NT2/D1 (cell line): ENCODE data around the gene CAMK2N2.

Experiments
- DNase-seq: peaks from one replicate; pipeline ENCODE4 v3.0.0-alpha.2; 2011; ENCODE audit warnings: low read depth, low spot score
- H3K27me3 ChIP-seq: 2 replicates; pipeline ENCODE4 v1.6.0; 2011; ENCODE audit warnings: mild to moderate bottlenecking; ENCODE audit not compliant: insufficient read length, insufficient read depth
- H3K36me3 ChIP-seq: 2 replicates; pipeline ENCODE4 v1.6.1; 2011; ENCODE audit warnings: mild to moderate bottlenecking, low read length, mixed read lengths; ENCODE audit not compliant: insufficient read depth, insufficient read length
- H3K4me1 ChIP-seq: 2 replicates; pipeline ENCODE4 v1.5.1; 2011; ENCODE audit not compliant: insufficient read depth, insufficient read length
- H3K4me3 ChIP-seq: 2 replicates; pipeline ENCODE4 v1.5.1; 2011; ENCODE audit warnings: low read depth; ENCODE audit not compliant: insufficient read length
- H3K9ac ChIP-seq: 2 replicates; pipeline ENCODE4 v1.6.0; 2011; ENCODE audit warnings: low read depth; ENCODE audit not compliant: insufficient read length
- H3K9me3 ChIP-seq: 2 replicates; pipeline ENCODE4 v1.5.1; 2011; ENCODE audit warnings: mild to moderate bottlenecking, low read length; ENCODE audit not compliant: insufficient read depth
- SUZ12 ChIP-seq: IDR thresholded peaks from 2 replicates; pipeline ENCODE4 v1.6.1; 2011; ENCODE audit not compliant: insufficient read length, insufficient read depth; ENCODE audit errors: extremely low read depth
- YY1 ChIP-seq: IDR thresholded peaks from 2 replicates; pipeline ENCODE4 v1.6.1; 2011; ENCODE audit not compliant: insufficient read length, insufficient read depth
- ZNF274 ChIP-seq: IDR thresholded peaks from 2 replicates; pipeline ENCODE4 v1.6.1; 2011; ENCODE audit warnings: mild to moderate bottlenecking, low read depth, low read length

The CAMK2N2 gene

GRCh38 chr3:184289426-184289938 lies 28.1 kb upstream of the CAMK2N2 start:
- Histone ChIP-seq H3K9ac (no peak overlapping the region), H3K36me3 (no peaks in the 10 kb centered on the region), H3K9me3 (no peaks in the 10 kb centered on the region), H3K27me3 (no peaks in the 10 kb centered on the region), H3K4me1 (no peaks in the 10 kb centered on the region), H3K4me3 (no peak overlapping the region)
- peak; percentile 75 for DNase-seq
- TF ChIP-seq ZNF274 (no peak), SUZ12 (no peak), YY1 (no peak)

- no peak for TF ChIP-seq SUZ12
- no peak for TF ChIP-seq ZNF274
- no peak for TF ChIP-seq YY1
- Histone ChIP-seq H3K9me3 (no peaks in the 10 kb centered on the region), H3K27me3 (no peaks in the 10 kb centered on the region), H3K36me3 (no peaks in the 10 kb centered on the region), H3K9ac (no peak overlapping the region), H3K4me1 (no peaks in the 10 kb centered on the region), H3K4me3 (no peak overlapping the region)
- DNase-seq, result peak; percentile 72
Measured at GRCh38 chr3:184284696-184285095, 23.3 kb upstream of the CAMK2N2 start.

- Histone ChIP-seq H3K9ac (no peak overlapping the region), H3K36me3 (no peaks in the 10 kb centered on the region), H3K27me3 (no peaks in the 10 kb centered on the region), H3K4me3 (no peak overlapping the region), H3K9me3 (no peaks in the 10 kb centered on the region), H3K4me1 (no peaks in the 10 kb centered on the region)
- DNase-seq, result no peak
- TF ChIP-seq ZNF274 (no peak), SUZ12 (no peak), YY1 (no peak)
Measured at GRCh38 chr3:184283681-184284080, 22.3 kb upstream of the CAMK2N2 start.

GRCh38 chr3:184282941-184283340 lies 21.6 kb upstream of the CAMK2N2 start:
- Histone ChIP-seq H3K27me3 (no peaks in the 10 kb centered on the region), H3K36me3 (no peaks in the 10 kb centered on the region), H3K9me3 (no peaks in the 10 kb centered on the region), H3K4me1 (no peaks in the 10 kb centered on the region), H3K4me3 (no peak overlapping the region), H3K9ac (no peak overlapping the region)
- TF ChIP-seq SUZ12, result no peak
- TF ChIP-seq YY1, result no peak
- no peak for DNase-seq

GRCh38 chr3:184277366-184277765 lies 16.0 kb upstream of the CAMK2N2 start:
- H3K9ac ChIP-seq, result no peak overlapping the region
- no peaks in the 10 kb centered on the region for H3K9me3 ChIP-seq
- no peaks in the 10 kb centered on the region for H3K27me3 ChIP-seq
- no peaks in the 10 kb centered on the region for H3K36me3 ChIP-seq
- TF ChIP-seq ZNF274 (no peak), YY1 (no peak), SUZ12 (no peak)
- H3K4me1 ChIP-seq, result peaks cover 3% of the 10 kb centered on the region
- DNase-seq, result no peak
- H3K4me3 ChIP-seq, result no peak overlapping the region

GRCh38 chr3:184275961-184276910 lies 14.9 kb upstream of the CAMK2N2 start, which contains the start of gene ECE2:
Gene ECE2 (plus strand): TSS chr3:184276022. CDS start chr3:184276154, 132 bp downstream.
- no peaks in the 10 kb centered on the region for H3K27me3 ChIP-seq
- no peak for DNase-seq
- H3K9me3 ChIP-seq, result no peaks in the 10 kb centered on the region
- no peak within 1 kb of the TSS for H3K9ac ChIP-seq
- no peaks in the 10 kb centered on the region for H3K36me3 ChIP-seq
- H3K4me1 ChIP-seq, result peaks cover 3% of the 10 kb centered on the region
- H3K4me3 ChIP-seq, result no peak within 1 kb of the TSS
- TF ChIP-seq YY1, result no peak
- TF ChIP-seq SUZ12, result no peak
- TF ChIP-seq ZNF274, result no peak

GRCh38 chr3:184275381-184275701 lies 14.0 kb upstream of the CAMK2N2 start:
- no peak overlapping the region for H3K4me3 ChIP-seq
- no peak for DNase-seq
- TF ChIP-seq SUZ12, result no peak
- TF ChIP-seq YY1, result no peak
- no peak for TF ChIP-seq ZNF274

More at GRCh38 chr3:184275381-184275701, 14.0 kb upstream of the CAMK2N2 start:
- Histone ChIP-seq H3K27me3 (no peaks in the 10 kb centered on the region), H3K9me3 (no peaks in the 10 kb centered on the region), H3K36me3 (no peaks in the 10 kb centered on the region), H3K9ac (no peak overlapping the region), H3K4me1 (peaks cover 3% of the 10 kb centered on the region)
